8988T (cell line): ENCODE data around the gene KRT80.
A peak's percentile ranks its signal among the peaks of the same experiment; 100 is the strongest.

Experiments used
- DNase-seq: peaks from one replicate; pipeline ENCODE4 v3.0.0; 2011

The KRT80 gene

GRCh38 chr12:52228366-52228765 lies 36.6 kb upstream of the KRT80 start:
- no peak for DNase-seq

GRCh38 chr12:52227606-52228166 lies 35.9 kb upstream of the KRT80 start:
- DNase-seq: no peak

GRCh38 chr12:52226446-52226845 lies 34.6 kb upstream of the KRT80 start:
- no peak for DNase-seq

- DNase-seq: no peak
Observed at GRCh38 chr12:52225752-52226151, 33.9 kb upstream of the KRT80 start.

- DNase-seq: no peak
Observed at GRCh38 chr12:52224151-52224550, 32.3 kb upstream of the KRT80 start.

- DNase-seq: no peak
Observed at GRCh38 chr12:52223406-52224039, 31.7 kb upstream of the KRT80 start.

- DNase-seq: no peak
Observed at GRCh38 chr12:52222692-52223091, 30.9 kb upstream of the KRT80 start.

- DNase-seq: peak; percentile 8
Observed at GRCh38 chr12:52221912-52222457, 30.2 kb upstream of the KRT80 start.

- DNase-seq: no peak
Observed at GRCh38 chr12:52221070-52221781, 29.4 kb upstream of the KRT80 start.

GRCh38 chr12:52220477-52220876 lies 28.7 kb upstream of the KRT80 start:
- no peak for DNase-seq

GRCh38 chr12:52218001-52218400 lies 26.2 kb upstream of the KRT80 start:
- DNase-seq: no peak

- DNase-seq: no peak
Observed at GRCh38 chr12:52217223-52217622, 25.4 kb upstream of the KRT80 start.

GRCh38 chr12:52216807-52217206 lies 25.0 kb upstream of the KRT80 start:
- DNase-seq: no peak

GRCh38 chr12:52216100-52216499 lies 24.3 kb upstream of the KRT80 start:
- no peak for DNase-seq

- DNase-seq: peak; percentile 39
Observed at GRCh38 chr12:52215587-52216031, 23.8 kb upstream of the KRT80 start.

GRCh38 chr12:52214421-52214802 lies 22.6 kb upstream of the KRT80 start:
- DNase-seq: peak; percentile 8

- DNase-seq: peak; percentile 91
Observed at GRCh38 chr12:52213564-52214420, 22.0 kb upstream of the KRT80 start.

- peak; percentile 26 for DNase-seq
Observed at GRCh38 chr12:52212701-52213563, 21.1 kb upstream of the KRT80 start.

GRCh38 chr12:52211716-52212585 lies 20.1 kb upstream of the KRT80 start:
- DNase-seq: peak; percentile 3

GRCh38 chr12:52210925-52211650 lies 19.3 kb upstream of the KRT80 start:
- DNase-seq: no peak
